ENCODE results near the gene SLC23A2.

Gene SLC23A2

DNA sequence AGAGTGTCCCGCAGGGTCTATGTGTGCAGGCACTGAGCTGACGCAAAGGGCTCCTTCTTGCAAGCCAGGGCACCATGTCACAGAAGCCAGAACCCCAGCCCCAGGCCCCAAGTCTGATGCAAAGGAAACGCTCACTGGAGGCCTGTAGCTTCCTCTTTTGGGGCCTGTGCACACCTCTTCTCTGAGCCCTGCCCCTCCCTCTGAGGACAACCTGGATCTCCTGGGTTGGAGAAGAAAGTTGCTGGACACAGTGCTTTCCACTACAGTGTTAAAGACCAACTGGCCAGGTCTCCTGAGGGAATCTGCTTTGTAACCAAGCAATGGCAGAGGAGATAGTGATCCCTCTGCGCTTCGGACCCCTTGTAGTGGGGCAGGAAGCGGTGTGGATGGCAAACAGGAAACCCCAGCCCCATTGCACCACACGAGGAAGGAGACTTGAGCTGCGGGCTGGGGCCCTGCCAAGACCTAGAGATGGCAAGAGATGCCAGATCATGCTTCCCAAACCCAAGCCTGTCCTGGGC is 189.6 kb downstream of the SLC23A2 start:
- no peak for DNase-seq

DNA sequence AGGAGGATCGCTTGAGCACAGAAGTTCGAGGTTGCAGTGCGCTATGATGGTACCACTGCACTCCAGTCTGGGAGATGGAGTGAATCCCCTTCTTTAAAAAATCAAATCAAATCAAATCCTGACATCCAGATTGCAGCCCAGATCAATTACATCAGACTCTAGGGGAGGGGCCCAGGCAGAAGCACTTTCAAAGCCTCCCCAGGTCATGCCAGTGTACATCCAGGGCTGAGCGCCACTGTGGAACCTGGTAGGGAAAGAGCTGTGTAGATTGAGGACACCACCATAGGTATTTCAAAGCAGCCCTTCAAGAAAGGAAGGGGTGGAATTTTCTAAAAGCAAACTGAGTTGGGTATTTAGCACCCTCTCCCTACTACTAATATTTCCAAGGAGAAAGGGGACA is 190.1 kb downstream of the SLC23A2 start:
- no peak for DNase-seq

DNA sequence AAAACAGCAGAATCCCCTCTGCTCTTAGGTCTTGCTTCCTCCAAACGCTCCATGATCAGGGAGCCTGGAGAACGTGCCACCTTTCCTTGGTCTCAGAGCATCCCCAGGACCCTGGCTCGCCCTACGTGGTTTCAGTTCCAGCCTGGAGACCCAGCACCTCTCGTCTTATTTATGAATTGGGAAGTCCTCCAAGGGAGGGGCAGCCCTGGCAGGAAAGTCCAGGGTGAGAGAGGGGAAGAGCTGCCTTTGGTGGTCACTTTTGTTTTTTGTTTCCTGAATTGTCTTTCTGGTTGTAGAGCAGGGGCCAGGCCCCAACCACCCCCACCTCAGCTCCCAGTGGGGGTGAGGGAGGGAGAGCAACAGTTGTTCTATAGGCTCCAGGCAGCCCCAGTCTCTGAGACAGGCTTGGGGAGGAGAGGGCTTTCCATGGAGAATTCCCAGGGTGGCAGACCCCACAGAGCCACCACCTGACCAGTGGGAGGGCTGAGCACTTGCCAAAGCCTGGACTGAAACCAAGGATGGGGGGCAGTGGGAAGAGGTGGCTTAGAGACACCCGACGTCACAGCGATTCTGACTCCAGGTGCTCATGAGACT is 190.8 kb downstream of the SLC23A2 start:
- DNase-seq = no peak

DNA sequence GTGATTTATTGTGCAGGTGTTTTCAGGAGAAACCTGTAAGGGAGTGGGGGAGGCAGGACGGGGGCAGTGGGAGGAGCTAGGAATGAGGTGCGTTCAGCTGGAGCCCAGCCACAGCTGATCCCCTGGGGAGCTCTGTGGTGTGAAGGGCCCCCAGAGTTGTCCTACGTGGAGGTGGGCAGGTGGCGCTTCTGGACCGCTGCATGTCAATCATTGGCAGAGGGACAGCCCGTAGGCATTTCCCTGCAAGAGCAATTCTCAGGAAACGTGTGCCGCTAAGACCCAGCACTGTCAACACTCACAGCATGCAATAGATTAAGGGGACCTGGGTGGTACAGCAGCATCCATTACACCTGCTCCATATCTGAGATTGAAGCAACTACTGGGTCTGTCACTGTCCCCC is 191.6 kb downstream of the SLC23A2 start:
- DNase-seq = no peak

DNA sequence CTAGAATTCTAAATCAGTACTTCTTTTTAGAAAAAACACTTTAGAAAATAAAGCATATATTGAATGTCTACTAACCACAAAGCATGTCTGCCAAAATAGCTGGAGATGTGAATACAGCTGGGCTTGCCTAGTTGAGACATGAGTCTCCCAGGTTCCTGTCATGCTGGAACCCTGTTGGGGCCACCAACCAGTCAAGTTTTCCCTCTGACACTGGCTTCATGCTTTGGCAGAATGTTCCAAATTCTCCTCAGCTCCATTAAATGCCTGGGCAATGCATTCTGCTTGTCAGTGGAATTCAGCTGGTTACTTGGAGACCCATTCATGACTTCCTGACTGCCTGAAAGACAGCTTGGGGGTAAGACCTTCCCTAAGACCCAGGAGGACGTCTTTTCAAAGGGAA is 192.4 kb downstream of the SLC23A2 start:
- DNase-seq = no peak

DNA sequence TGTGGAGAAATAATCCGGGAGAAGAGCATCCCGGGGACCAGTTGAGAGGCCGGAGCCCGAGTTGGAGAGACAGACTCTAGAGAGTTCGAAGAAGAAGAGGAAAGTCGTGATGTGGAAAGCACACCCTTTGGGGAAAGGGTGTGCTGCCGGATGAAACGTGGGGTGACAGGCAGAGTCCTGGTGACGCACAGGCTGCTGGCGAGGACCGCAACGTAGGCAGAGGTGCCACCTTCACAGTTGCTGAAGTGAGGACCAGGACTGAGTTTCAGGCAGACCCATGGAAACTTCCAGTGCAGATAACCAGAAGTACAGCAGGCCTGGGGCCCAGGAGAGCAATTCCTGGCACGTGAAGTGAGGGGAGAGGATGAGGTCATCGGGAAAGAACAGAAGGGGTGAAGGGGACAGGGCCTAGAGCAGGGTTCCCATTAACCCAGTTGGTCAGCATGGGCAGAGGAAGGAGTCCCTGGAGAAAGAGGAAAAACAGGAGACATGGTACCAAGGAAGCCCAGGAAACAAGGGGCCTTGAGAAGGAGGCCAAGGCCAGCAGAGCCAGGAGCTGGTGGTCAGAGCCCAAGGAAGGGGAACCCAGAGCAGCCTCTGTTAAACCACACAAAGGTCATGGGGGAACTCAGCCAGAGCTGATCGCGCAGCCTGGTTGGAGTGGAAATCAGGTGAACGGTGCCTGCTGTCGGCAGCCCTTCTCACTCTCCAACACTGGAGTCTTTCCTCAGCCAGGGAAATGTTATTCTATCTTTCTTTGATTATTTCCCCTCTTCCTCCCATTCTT is 195.5 kb downstream of the SLC23A2 start:
- DNase-seq = no peak

DNA sequence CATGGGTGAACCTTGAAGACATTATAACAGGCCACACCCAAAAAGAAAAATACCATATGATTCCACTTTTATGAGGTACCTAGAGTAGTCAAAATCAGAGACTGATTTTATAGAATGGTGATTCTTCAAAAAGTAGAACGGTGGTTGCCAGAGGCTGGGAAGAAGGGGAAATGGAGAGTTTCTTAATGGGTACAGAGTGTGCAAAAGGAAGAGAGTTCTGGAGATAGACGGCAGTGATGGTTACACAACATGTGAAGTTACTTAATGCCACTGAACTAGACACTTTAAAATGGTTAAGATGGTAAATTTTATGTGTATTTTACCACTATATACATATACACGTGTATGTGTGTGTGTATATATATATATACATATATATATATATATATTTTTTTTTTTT is 198.8 kb downstream of the SLC23A2 start:
- no peak for DNase-seq

Data from fibroblast of skin of right quadriceps (primary cell).